ENCODE measurements around the gene CDK2.
"Not testable (repeated sequence)": the region's sequence is repeated elsewhere in the genome, so short reads cannot be mapped to it uniquely, and the experiment has no call there.

CDK2 gene

DNA sequence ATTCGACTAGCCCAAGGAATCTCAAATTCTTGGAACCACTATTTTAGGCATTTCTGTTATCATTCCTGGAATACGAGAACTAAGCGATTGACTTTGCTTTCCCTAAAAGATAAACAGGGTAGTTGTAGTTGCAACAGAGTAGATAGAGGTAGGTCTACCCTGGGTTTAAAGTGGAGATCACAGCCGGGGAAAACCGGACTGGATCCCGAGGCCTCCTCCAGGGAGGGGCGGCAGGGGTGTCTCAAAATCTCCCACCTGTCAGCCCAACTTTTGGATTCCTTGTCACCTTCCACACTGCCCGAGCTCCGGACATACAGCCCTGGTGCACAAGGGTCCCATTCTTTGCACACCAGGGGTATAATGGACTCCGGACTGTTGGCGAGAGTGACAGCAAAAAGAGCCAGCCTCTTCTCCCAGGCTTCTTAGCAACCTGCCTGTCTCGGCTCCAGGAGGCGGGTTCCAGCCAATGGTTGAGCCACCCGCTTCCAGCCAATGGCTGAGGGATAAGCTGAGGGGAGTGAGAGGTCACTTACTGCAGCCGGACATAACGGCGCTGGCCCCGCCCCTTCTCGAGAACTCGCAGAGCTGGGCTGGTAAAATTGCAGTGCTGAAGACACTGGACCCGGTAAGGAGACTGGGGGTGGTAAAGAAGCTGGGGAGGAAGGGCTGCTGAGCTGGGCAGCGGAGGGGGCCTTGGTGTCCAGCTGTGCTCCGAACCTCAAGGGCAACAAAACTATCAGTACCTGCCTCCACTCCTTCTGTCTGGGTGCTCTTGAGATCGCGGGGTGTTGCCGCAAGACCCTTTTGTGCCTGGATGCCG lies 30.3 kb downstream of the CDK2 start, which contains the start of gene SUOX:
Gene SUOX, plus strand, starts transcription at position 562 of the 820 bp plus-strand sequence. CDS start 4,946 bp downstream, outside the sequence.
- peak within 1 kb of the TSS; percentile 82 for H3K4me3 ChIP-seq (ENCODE audit: low read length)
- H3K27me3 ChIP-seq (ENCODE audit: control insufficient read depth, insufficient read depth, low read length) = no peaks in the 10 kb centered on the region
- H3K27ac ChIP-seq (ENCODE audit: low read length) = no peak within 1 kb of the TSS
- peak; percentile 91 for DNase-seq (ENCODE audit: low read depth, low spot score)
- no peaks in the 10 kb centered on the region for H3K9me3 ChIP-seq (ENCODE audit: control insufficient read depth, insufficient read depth, low read length)
- H3K36me3 ChIP-seq (ENCODE audit: control insufficient read depth, insufficient read depth, low read length) = peaks cover 7% of the 10 kb centered on the region
- no peaks in the 10 kb centered on the region for H3K4me1 ChIP-seq (ENCODE audit: control insufficient read depth, insufficient read depth, low read length)
- no CpG with 5 or more reads among the region's 27 CpGs for WGBS (ENCODE audit: insufficient coverage, insufficient read length)

DNA sequence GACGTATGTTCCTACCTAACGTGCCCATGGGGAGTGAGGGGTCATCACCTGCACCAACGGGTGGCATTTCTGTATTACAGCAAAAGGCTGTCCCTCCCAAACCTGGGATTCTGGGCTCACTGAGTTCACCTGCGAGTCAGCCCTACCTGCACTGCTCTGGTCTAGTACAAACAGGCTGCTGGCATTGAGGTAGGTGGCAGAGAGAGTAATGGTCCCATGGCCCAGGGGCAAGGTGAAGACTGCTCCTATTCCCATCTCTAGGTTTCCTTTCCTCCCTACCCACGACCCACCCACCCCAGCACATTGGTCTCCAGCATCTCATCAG lies 30.9 kb downstream of the CDK2 start:
- no peak for DNase-seq (ENCODE audit: low read depth, low spot score)
- peak overlapping the region; percentile 82 for H3K4me3 ChIP-seq (ENCODE audit: low read length)
- no peaks in the 10 kb centered on the region for H3K9me3 ChIP-seq (ENCODE audit: control insufficient read depth, insufficient read depth, low read length)
- H3K27me3 ChIP-seq (ENCODE audit: control insufficient read depth, insufficient read depth, low read length) = no peaks in the 10 kb centered on the region
- H3K4me1 ChIP-seq (ENCODE audit: control insufficient read depth, insufficient read depth, low read length) = no peaks in the 10 kb centered on the region
- no peak overlapping the region for H3K27ac ChIP-seq (ENCODE audit: low read length)
- WGBS (ENCODE audit: insufficient coverage, insufficient read length) = no CpG with 5 or more reads among the region's 5 CpGs
- peaks cover 3% of the 10 kb centered on the region; the same call in 1 of the 2 replicates for H3K36me3 ChIP-seq (ENCODE audit: control insufficient read depth, insufficient read depth, low read length)

DNA sequence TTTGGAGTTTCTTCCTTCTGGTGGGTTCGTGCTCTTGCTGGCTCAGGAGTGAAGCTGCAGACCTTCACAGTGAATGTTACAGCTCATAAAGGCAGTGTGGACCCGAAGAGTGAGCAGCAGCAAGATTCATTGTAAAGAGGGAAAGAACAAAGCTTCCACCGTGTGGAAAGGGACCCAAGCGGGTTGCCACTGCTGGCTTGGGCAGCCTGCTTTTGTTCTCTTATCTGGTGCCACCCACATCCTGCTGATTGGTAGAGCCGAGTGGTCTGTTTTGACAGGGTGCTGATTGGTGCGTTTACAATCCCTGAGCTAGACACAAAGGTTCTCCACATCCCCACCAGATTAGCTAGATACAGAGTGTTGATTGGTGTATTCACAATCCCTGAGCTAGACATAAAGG lies 32.9 kb downstream of the CDK2 start:
- not testable (repeated sequence) for H3K4me3 ChIP-seq (ENCODE audit: low read length); H3K36me3 ChIP-seq (ENCODE audit: control insufficient read depth, insufficient read depth, low read length); H3K9me3 ChIP-seq (ENCODE audit: control insufficient read depth, insufficient read depth, low read length); H3K4me1 ChIP-seq (ENCODE audit: control insufficient read depth, insufficient read depth, low read length); H3K27me3 ChIP-seq (ENCODE audit: control insufficient read depth, insufficient read depth, low read length); H3K27ac ChIP-seq (ENCODE audit: low read length); DNase-seq (ENCODE audit: low read depth, low spot score)
- no CpG with 5 or more reads among the region's 6 CpGs for WGBS (ENCODE audit: insufficient coverage, insufficient read length)

DNA sequence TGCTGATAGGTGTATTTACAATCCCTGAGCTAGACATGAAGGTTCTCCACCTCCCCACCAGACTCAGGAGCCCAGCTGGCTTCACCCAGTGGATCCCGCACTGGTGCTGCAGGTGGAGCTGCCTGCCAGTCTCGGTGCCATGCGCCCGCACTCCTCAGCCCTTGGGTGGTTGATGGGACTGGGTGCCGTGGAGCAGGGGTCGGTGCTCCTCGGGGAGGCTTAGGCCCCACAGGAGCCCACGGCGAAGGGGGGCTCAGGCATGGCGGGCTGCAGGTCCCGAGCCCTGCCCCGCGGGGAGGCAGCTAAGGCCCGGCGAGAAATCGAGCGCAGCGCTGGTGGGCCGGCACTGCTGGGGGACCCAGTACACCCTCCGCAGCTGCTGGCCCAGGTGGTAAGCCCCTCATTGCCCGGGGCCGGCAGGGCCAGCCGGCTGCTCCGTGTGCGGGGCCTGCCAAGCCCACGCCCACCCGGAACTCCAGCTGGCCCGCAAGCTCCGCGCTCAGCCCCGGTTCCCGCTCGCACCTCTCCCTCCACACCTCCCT lies 33.4 kb downstream of the CDK2 start:
- DNase-seq (ENCODE audit: low read depth, low spot score); H3K4me1 ChIP-seq (ENCODE audit: control insufficient read depth, insufficient read depth, low read length); H3K36me3 ChIP-seq (ENCODE audit: control insufficient read depth, insufficient read depth, low read length); H3K9me3 ChIP-seq (ENCODE audit: control insufficient read depth, insufficient read depth, low read length); H3K27me3 ChIP-seq (ENCODE audit: control insufficient read depth, insufficient read depth, low read length); H3K4me3 ChIP-seq (ENCODE audit: low read length); H3K27ac ChIP-seq (ENCODE audit: low read length): not testable (repeated sequence)
- WGBS (ENCODE audit: insufficient coverage, insufficient read length) = no CpG with 5 or more reads among the region's 33 CpGs

DNA sequence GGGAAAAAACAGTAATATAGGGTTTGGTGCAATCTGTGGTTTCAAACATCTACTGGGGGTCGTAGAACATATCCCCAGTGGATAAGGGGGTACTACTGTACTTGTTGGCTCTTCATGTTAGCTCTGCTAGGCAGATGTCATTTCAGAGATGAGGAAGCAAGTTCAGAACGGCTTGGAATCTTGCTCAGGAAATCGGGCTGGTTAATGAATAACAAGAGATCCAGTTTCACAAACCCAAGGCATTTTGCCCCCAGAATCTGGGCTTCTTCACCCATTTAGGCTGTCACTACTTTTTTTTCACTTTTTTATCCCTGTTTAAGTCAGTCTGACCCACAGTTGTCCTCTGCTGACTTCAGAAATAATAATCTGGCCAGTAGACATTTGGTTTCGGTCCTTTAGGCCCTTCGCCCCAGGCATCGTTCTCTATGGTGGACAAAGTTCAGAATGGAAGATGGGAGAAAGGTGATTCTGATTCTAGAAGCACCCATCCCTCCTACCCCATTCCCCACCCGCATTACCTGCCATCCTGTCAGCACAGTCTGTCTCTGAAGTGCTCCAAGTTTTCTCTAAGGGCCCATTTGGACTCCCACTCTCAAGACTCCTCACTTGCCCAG lies 35.0 kb downstream of the CDK2 start:
- H3K4me1 ChIP-seq (ENCODE audit: control insufficient read depth, insufficient read depth, low read length) = no peaks in the 10 kb centered on the region
- no peak overlapping the region for H3K27ac ChIP-seq (ENCODE audit: low read length)
- H3K9me3 ChIP-seq (ENCODE audit: control insufficient read depth, insufficient read depth, low read length) = no peaks in the 10 kb centered on the region
- peaks cover 10% of the 10 kb centered on the region; the same call in 1 of the 2 replicates for H3K36me3 ChIP-seq (ENCODE audit: control insufficient read depth, insufficient read depth, low read length)
- H3K27me3 ChIP-seq (ENCODE audit: control insufficient read depth, insufficient read depth, low read length) = no peaks in the 10 kb centered on the region
- H3K4me3 ChIP-seq (ENCODE audit: low read length) = no peak overlapping the region
- no peak for DNase-seq (ENCODE audit: low read depth, low spot score)
- no CpG with 5 or more reads among the region's 7 CpGs for WGBS (ENCODE audit: insufficient coverage, insufficient read length)

DNA sequence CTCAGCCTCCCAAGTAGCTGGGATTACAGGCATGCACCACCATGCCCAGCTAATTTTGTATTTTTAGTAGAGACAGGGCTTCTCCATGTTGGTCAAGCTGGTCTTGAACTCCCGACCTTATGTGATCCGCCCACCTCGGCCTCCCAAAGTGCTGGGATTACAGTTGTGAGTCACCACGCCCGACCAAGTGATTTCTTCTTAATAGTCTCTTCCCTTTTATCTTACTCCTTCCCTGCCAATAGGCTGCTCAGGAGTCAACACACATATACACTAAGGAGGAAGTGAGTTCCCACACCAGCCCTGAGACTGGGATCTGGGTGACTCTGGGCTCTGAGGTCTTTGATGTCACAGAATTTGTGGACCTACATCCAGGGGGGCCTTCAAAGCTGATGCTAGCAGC lies 36.7 kb downstream of the CDK2 start:
- not testable (repeated sequence) for H3K4me3 ChIP-seq (ENCODE audit: low read length); DNase-seq (ENCODE audit: low read depth, low spot score); H3K36me3 ChIP-seq (ENCODE audit: control insufficient read depth, insufficient read depth, low read length); H3K27me3 ChIP-seq (ENCODE audit: control insufficient read depth, insufficient read depth, low read length); H3K27ac ChIP-seq (ENCODE audit: low read length); H3K4me1 ChIP-seq (ENCODE audit: control insufficient read depth, insufficient read depth, low read length); H3K9me3 ChIP-seq (ENCODE audit: control insufficient read depth, insufficient read depth, low read length)
- WGBS (ENCODE audit: insufficient coverage, insufficient read length) = no CpG with 5 or more reads among the region's 5 CpGs

DNA sequence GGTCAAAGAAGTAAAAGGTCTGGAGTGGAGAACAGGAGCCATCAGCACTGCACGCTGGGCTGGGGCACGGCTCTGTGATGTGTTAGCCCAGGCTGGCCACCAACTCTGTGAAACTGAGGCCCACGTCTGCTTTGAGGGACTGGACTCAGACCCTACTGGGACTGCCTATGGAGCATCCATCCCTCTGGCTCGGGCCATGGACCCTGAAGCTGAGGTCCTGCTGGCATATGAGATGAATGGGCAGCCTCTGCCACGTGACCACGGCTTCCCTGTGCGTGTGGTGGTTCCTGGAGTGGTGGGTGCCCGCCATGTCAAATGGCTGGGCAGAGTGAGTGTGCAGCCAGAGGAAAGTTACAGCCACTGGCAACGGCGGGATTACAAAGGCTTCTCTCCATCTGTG lies 37.6 kb downstream of the CDK2 start:
- no peaks in the 10 kb centered on the region for H3K27me3 ChIP-seq (ENCODE audit: control insufficient read depth, insufficient read depth, low read length)
- no peaks in the 10 kb centered on the region for H3K4me1 ChIP-seq (ENCODE audit: control insufficient read depth, insufficient read depth, low read length)
- no peak for DNase-seq (ENCODE audit: low read depth, low spot score)
- WGBS (ENCODE audit: insufficient coverage, insufficient read length) = no CpG with 5 or more reads among the region's 10 CpGs
- peaks cover 10% of the 10 kb centered on the region; the same call in 1 of the 2 replicates for H3K36me3 ChIP-seq (ENCODE audit: control insufficient read depth, insufficient read depth, low read length)
- no peak overlapping the region for H3K27ac ChIP-seq (ENCODE audit: low read length)
- H3K4me3 ChIP-seq (ENCODE audit: low read length) = no peak overlapping the region
- no peaks in the 10 kb centered on the region for H3K9me3 ChIP-seq (ENCODE audit: control insufficient read depth, insufficient read depth, low read length)

DNA sequence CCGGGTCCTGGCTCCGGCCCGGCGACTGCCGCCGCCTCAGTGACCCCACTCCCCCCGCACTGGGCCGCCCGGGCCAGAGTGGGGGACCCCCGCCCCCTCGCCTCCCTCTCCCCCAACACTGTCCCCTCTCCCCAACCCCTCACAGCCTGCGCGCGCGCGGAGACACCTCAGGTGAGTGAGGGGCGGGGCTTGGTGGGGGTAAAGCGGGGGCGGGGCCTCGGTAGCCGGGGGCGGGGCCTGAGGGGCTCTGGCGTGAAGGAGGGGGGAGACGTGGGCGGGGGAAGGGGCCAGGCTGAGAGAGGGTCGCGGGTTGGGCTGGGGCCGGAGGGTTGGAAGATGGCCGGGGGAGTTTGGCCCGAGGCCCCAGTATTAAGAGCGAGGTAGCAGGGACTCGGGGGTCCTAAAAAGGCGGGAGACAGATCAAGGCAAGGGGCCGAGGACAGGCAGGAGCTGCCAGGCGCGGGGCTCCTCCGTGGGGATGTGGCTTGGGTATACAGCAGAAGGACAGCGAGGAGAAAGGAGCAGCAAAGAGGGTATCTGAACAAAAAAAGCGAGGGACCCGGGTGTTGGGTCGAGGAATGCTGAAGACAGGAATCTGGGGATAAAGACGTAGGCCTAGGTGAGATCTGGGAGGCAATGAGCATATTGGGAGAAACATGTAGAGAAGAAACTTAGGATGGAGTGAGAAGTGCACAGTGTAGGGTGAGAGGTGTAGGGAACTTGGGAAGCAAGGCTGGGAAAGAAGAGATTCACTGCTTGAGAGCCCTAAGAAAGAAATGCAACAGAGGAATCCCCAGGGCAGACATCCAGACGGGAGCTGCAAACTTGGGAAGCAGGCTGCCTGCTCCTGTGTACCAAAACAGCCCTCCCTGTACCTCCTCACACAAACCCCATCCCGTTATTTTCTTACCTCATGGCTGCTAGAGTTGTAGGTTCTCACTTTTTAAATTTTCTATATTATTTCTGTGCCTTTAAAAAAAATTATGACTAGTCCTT lies 41.2 kb downstream of the CDK2 start:
- Histone ChIP-seq H3K36me3 (ENCODE audit: control insufficient read depth, insufficient read depth, low read length) (peaks cover 6% of the 10 kb centered on the region; the same call in 1 of the 2 replicates), H3K4me3 (ENCODE audit: low read length) (peak overlapping the region; percentile 84; the same call in 1 of the 2 replicates), H3K27me3 (ENCODE audit: control insufficient read depth, insufficient read depth, low read length) (no peaks in the 10 kb centered on the region), H3K4me1 (ENCODE audit: control insufficient read depth, insufficient read depth, low read length) (no peaks in the 10 kb centered on the region), H3K27ac (ENCODE audit: low read length) (no peak overlapping the region), H3K9me3 (ENCODE audit: control insufficient read depth, insufficient read depth, low read length) (no peaks in the 10 kb centered on the region)
- no peak for DNase-seq (ENCODE audit: low read depth, low spot score)
- whole genome bisulfite sequencing (ENCODE audit: insufficient coverage, insufficient read length) = no CpG with 5 or more reads among the region's 44 CpGs

DNA sequence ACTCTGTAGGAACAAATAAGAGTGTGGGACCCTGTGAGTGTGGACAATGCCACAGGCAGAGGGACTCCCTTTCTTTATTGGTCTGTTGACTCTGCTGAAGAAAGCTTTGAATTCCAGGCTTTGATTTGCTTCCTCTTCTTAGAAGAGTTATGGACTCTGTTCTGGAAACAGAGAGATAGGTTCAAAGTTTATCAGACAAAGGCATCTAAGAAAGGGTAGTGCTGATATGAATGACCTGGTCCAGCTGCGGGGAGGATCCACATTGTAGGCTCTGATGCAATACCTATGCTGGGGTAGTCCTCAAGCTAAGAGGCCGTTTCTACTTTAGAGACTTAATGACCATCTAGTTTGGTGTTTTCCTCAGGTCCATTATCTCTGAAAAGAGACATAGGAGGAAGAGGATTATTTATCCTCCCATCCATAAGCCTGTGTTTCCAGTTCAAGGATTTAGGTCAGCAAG lies 43.5 kb downstream of the CDK2 start:
- Histone ChIP-seq H3K36me3 (ENCODE audit: control insufficient read depth, insufficient read depth, low read length) (no peaks in the 10 kb centered on the region), H3K27ac (ENCODE audit: low read length) (no peak overlapping the region), H3K9me3 (ENCODE audit: control insufficient read depth, insufficient read depth, low read length) (no peaks in the 10 kb centered on the region), H3K4me1 (ENCODE audit: control insufficient read depth, insufficient read depth, low read length) (no peaks in the 10 kb centered on the region), H3K4me3 (ENCODE audit: low read length) (no peak overlapping the region), H3K27me3 (ENCODE audit: control insufficient read depth, insufficient read depth, low read length) (no peaks in the 10 kb centered on the region)
- DNase-seq (ENCODE audit: low read depth, low spot score) = no peak
- WGBS (ENCODE audit: insufficient coverage, insufficient read length) = no CpG with 5 or more reads among the region's 2 CpGs

Measured in iPS DF 6.9 (cell line).